Panc1 (cell line): Measurements from ENCODE around the gene MRPL33. TPM values are rescaled to one million over a fixed set of nuclear protein-coding genes. Genes with fewer than 3 reads are reported as not detected.

ENCODE experiments used
- ATAC-seq: fragments of 200-7000 bp; cut with Tn5 transposase; 2 replicates; pipeline ENCODE4 v1.9.1; 2020; ENCODE audit warnings: mild to moderate bottlenecking, moderate library complexity
- BruUV-seq: library from RNA; stranded (reverse); fragments of 400-500 nt; replicated peaks from 2 replicates; lab custom pipeline; 2021; lab: Mats Ljungman, UMichigan
- CTCF ChIA-PET: fragments of 300-600 bp; sonication (Branson Sonifier 250); formaldehyde crosslinking; loops from one replicate; lab custom pipeline; 2022; ENCODE audit warnings: antibody characterized with exemption; lab: Charles Lee
- POLR2A ChIA-PET: fragments of 300-600 bp; sonication (Branson Sonifier 250); formaldehyde crosslinking; loops from one replicate; lab custom pipeline; 2022; ENCODE audit warnings: antibody characterized with exemption; lab: Charles Lee
- DNase-seq: peaks from one replicate; pipeline ENCODE4 v3.0.0-alpha.2; 2010; ENCODE audit warnings: low read depth, low spot score
- H3K27ac ChIP-seq: 2 replicates; pipeline ENCODE4 v1.5.1; 2011; ENCODE audit warnings: mild to moderate bottlenecking, low read length, inconsistent platforms
- H3K27me3 ChIP-seq: fragments of 200-500 bp; sonication (Bioruptor generic); 2 replicates; pipeline ENCODE4 v1.6.0; 2014; ENCODE audit warnings: low read length, inconsistent platforms; ENCODE audit not compliant: control insufficient read depth, insufficient read depth
- H3K36me3 ChIP-seq: fragments of 200-500 bp; sonication (Bioruptor generic); 2 replicates; pipeline ENCODE4 v1.5.1; 2014; ENCODE audit warnings: inconsistent platforms, mild to moderate bottlenecking, low read length, moderate library complexity; ENCODE audit not compliant: control insufficient read depth, insufficient read depth
- H3K4me1 ChIP-seq: 2 replicates; pipeline ENCODE4 v1.5.1; 2011; ENCODE audit warnings: inconsistent platforms, mild to moderate bottlenecking, low read length, moderate library complexity; ENCODE audit not compliant: control insufficient read depth, insufficient read depth
- H3K4me3 ChIP-seq, 2 experiments: 2 replicates each; pipeline ENCODE4 v1.5.1; 2011 to 2012; ENCODE audit warnings: low read depth in 2 of 2, low read length in 2 of 2, mild to moderate bottlenecking in 2 of 2, inconsistent platforms in 1 of 2, moderate library complexity in 1 of 2
- H3K9me3 ChIP-seq: fragments of 200-500 bp; sonication (Bioruptor generic); 2 replicates; pipeline ENCODE4 v1.5.1; 2014; ENCODE audit warnings: low read depth, mild to moderate bottlenecking, inconsistent platforms, low read length, moderate library complexity; ENCODE audit not compliant: control insufficient read depth, insufficient read depth
- POLR2AphosphoS5 ChIP-seq: IDR thresholded peaks from 2 replicates; pipeline ENCODE4 v1.6.1; 2012; ENCODE audit warnings: mild to moderate bottlenecking, low read depth, low read length, moderate library complexity
- REST ChIP-seq, 2 experiments: IDR thresholded peaks; 2 replicates each; pipeline ENCODE4 v1.6.1; 2011 to 2012; ENCODE audit warnings: low read depth in 2 of 2, control low read depth in 1 of 2, low read length in 1 of 2, mild to moderate bottlenecking in 1 of 2, moderate library complexity in 1 of 2; ENCODE audit not compliant: insufficient read depth in 1 of 2
- SIN3A ChIP-seq: IDR thresholded peaks from 2 replicates; pipeline ENCODE4 v1.6.1; 2012; ENCODE audit warnings: low read depth, mild to moderate bottlenecking, low read length, moderate library complexity, borderline replicate concordance; ENCODE audit not compliant: insufficient read depth
- TCF7L2 ChIP-seq: IDR thresholded peaks from 2 replicates; pipeline ENCODE4 v1.6.1; 2011; ENCODE audit warnings: mild to moderate bottlenecking, low read depth, low read length, inconsistent platforms
- in situ Hi-C: cut with HindIII; loops from 2 replicates; pipeline ENCODE4 v1.10.0; 2016; ENCODE audit warnings: low sequenced_read_pairs, low pct_unique_long_range_greater_than_20kb
- intact Hi-C: fragments of 100-400 bp; cut with micrococcal nuclease; formaldehyde crosslinking; loops from one replicate; pipeline ENCODE4 v1.10.0; 2022; ENCODE audit not compliant: unreplicated experiment
- total RNA-seq: library from RNA; stranded (reverse); gene quantifications from one replicate; pipeline ENCODE4 v1.2.1, GENCODE V29; 2021; ENCODE audit not compliant: unreplicated experiment
- TF ChIP-seq, protein P1 (sequence below): fragments of 450-650 bp; IDR thresholded peaks from 2 replicates; pipeline ENCODE4 v1.5.1; 2017; ENCODE audit warnings: mild to moderate bottlenecking

MRPL33 gene
- total RNA-seq, 1 experiment from 2014 or later = 61.6 TPM

DNA sequence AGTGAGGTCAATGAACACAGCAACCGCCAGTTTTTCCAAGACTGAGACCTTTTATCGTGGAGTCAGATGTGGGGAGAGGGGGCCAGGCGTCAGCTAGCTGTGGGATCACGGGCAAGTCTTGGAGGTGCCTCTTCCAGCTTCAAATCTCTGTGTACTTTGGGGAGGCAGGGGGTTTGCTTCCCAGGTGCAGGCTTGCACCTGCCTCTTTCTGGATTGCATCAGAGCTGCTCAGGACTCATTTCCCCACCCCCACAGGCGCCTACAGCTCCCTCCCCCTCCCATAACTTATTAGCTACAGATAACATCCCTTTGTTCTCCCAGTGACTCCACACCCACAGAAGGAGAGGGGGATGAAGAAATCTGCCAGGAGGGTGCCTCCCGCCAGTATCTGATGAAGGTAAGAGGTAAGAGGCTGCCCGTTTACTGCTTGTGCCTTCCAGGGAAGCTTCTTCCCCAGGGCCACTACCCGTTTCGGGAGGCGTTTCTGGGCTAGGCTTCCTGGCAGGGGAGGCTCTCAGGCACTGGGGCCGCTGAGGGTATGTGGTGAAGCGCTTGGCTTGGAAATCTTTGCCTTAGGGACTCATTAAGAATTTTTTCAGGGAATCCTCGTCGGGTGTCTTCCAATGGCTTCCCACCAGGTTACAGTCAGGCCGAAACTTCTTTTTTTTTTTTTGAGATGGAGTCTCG lies 18.8 kb upstream of the MRPL33 start:
- peak overlapping the region; percentile 8 to 39 for H3K4me3 ChIP-seq
- peak; percentile 64 for ATAC-seq

DNA sequence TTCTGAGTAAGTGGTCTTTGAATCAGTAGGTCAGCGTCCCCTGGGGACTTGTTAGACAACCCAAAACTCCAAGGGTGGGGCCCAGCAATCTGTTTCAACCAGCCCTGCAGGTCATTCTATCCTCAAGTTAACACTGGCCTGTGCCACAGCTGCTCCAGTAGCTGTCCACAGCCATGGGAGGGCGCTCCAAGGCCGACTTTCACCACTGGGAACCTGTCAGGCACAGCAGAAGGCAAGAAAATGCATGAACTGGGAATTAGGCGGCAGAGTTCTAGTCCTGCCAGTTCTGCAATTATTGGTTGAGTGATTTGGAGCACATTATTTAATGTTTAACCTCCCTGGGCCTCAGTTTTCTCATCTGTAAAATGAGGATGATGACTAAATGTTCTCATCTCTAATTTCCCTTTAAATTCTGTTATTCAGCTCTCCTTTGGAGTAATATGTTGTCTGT lies 17.4 kb upstream of the MRPL33 start:
- in situ Hi-C loops = no loop called here
- peak; percentile 94 for ATAC-seq
- no TSS peak for BruUV-seq
- Histone ChIP-seq H3K4me1 (peaks cover 9% of the 10 kb centered on the region; the same call in 1 of the 2 replicates), H3K9me3 (no peaks in the 10 kb centered on the region; the same call in 1 of the 2 replicates), H3K36me3 (no peaks in the 10 kb centered on the region), H3K4me3 (no peak overlapping the region), H3K27ac (no peak overlapping the region), H3K27me3 (no peaks in the 10 kb centered on the region)
- intact Hi-C loops = loop anchor here (1.0 kb wide), 1 partner anchor 642 kb away; no protein-coding TSS in a partner anchor
- TF ChIP-seq SIN3A = no peak
- TF ChIP-seq, protein P1, sequence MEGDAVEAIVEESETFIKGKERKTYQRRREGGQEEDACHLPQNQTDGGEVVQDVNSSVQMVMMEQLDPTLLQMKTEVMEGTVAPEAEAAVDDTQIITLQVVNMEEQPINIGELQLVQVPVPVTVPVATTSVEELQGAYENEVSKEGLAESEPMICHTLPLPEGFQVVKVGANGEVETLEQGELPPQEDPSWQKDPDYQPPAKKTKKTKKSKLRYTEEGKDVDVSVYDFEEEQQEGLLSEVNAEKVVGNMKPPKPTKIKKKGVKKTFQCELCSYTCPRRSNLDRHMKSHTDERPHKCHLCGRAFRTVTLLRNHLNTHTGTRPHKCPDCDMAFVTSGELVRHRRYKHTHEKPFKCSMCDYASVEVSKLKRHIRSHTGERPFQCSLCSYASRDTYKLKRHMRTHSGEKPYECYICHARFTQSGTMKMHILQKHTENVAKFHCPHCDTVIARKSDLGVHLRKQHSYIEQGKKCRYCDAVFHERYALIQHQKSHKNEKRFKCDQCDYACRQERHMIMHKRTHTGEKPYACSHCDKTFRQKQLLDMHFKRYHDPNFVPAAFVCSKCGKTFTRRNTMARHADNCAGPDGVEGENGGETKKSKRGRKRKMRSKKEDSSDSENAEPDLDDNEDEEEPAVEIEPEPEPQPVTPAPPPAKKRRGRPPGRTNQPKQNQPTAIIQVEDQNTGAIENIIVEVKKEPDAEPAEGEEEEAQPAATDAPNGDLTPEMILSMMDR = peak; percentile 93
- CTCF ChIA-PET = interaction anchor here (0.6 kb wide), 1 partner anchor 30 kb away, joined by 3 read pairs; no protein-coding TSS in a partner anchor
- POLR2A ChIA-PET = no interaction called here
- peak; percentile 74 for DNase-seq

More for the DNA sequence above, 18.8 kb upstream of the MRPL33 start:
- Histone ChIP-seq H3K36me3 (no peaks in the 10 kb centered on the region), H3K9me3 (no peaks in the 10 kb centered on the region; the same call in 1 of the 2 replicates), H3K27ac (peak overlapping the region; percentile 60; the same call in 1 of the 2 replicates), H3K27me3 (no peaks in the 10 kb centered on the region), H3K4me1 (peaks cover 9% of the 10 kb centered on the region; the same call in 1 of the 2 replicates)
- intact Hi-C loops = no loop called here
- no TSS peak for BruUV-seq
- in situ Hi-C loops = no loop called here
- no peak for DNase-seq
- POLR2A ChIA-PET = interaction anchor here (0.6 to 0.7 kb wide), 2 partner anchors 218 to 495 kb away, joined by 4 to 6 read pairs; no protein-coding TSS in a partner anchor
- TF ChIP-seq SIN3A (no peak), REST (IDR thresholded peaks at IDR 0.05; ENCODE audit: insufficient read depth in 1 of 2, low read depth in 2 of 2, low read length in 1 of 2) (no peak), TCF7L2 (no peak), POLR2AphosphoS5 (no peak)
- TF ChIP-seq, protein P1 = no peak
- CTCF ChIA-PET = interaction anchor here (0.5 to 1.4 kb wide), 4 partner anchors 29 to 644 kb away, joined by 3 to 11 read pairs (median 6); no protein-coding TSS in a partner anchor
